Measurements from ENCODE around the gene CCK.

The CCK gene

GRCh38 chr3:42235532-42235931, 30.5 kb downstream of the CCK start:
- TF ChIP-seq ZNF565 (CRISPR knock-in tag; conservative IDR thresholded peaks at IDR 0.05; ENCODE audit: low read depth) (no peak), CSRNP3 (CRISPR knock-in tag; IDR thresholded peaks at IDR 0.05) (no peak), PPARA (CRISPR knock-in tag; IDR thresholded peaks at IDR 0.05; ENCODE audit: borderline replicate concordance) (no peak), ZC3H10 (CRISPR knock-in tag; IDR thresholded peaks at IDR 0.05) (no peak)
- ATAC-seq = no peak

- TF ChIP-seq PATZ1 (CRISPR knock-in tag; IDR thresholded peaks at IDR 0.05; ENCODE audit: borderline replicate concordance) (no peak), CREB5 (CRISPR knock-in tag; IDR thresholded peaks at IDR 0.05; ENCODE audit: low read depth) (no peak), TOX (CRISPR knock-in tag; IDR thresholded peaks at IDR 0.05; ENCODE audit: borderline replicate concordance) (no peak), OSR1 (CRISPR knock-in tag; IDR thresholded peaks at IDR 0.05) (no peak), TSHZ2 (CRISPR knock-in tag; IDR thresholded peaks at IDR 0.05) (no peak), ZFP3 (CRISPR knock-in tag; IDR thresholded peaks at IDR 0.05) (no peak), PPARA (CRISPR knock-in tag; IDR thresholded peaks at IDR 0.05; ENCODE audit: borderline replicate concordance) (no peak), CSRNP3 (CRISPR knock-in tag; IDR thresholded peaks at IDR 0.05) (no peak), CSDC2 (CRISPR knock-in tag; IDR thresholded peaks at IDR 0.05) (no peak), ZNF8 (CRISPR knock-in tag; IDR thresholded peaks at IDR 0.05) (no peak), SNAI2 (CRISPR knock-in tag; IDR thresholded peaks at IDR 0.05) (no peak), ZNF70 (CRISPR knock-in tag; IDR thresholded peaks at IDR 0.05) (no peak), ZC3H10 (CRISPR knock-in tag; IDR thresholded peaks at IDR 0.05) (no peak), ZNF565 (CRISPR knock-in tag; conservative IDR thresholded peaks at IDR 0.05; ENCODE audit: low read depth) (no peak), ZFP30 (CRISPR knock-in tag; IDR thresholded peaks at IDR 0.05) (no peak), TCF4 (CRISPR knock-in tag; IDR thresholded peaks at IDR 0.05; ENCODE audit: borderline replicate concordance) (no peak), GLIS3 (CRISPR knock-in tag; IDR thresholded peaks at IDR 0.05) (no peak), POU6F1 (CRISPR knock-in tag; IDR thresholded peaks at IDR 0.05; ENCODE audit: borderline replicate concordance, low read depth) (no peak), ISL1 (CRISPR knock-in tag; IDR thresholded peaks at IDR 0.05) (no peak), ARNTL (CRISPR knock-in tag; IDR thresholded peaks at IDR 0.05; ENCODE audit: borderline replicate concordance, low read depth) (no peak)
- no peak for ATAC-seq
Measured at GRCh38 chr3:42230860-42231259, 35.1 kb downstream of the CCK start.
